Uterus (tissue), 2 donors: ENCODE results near the gene ABAT.

Source experiments
- POLR2A ChIP-seq, 2 donors: fragments of 450-650 bp; IDR thresholded peaks; one replicate each; pipeline ENCODE4 v1.6.1; 2016; ENCODE audit warnings: antibody characterized with exemption in 2 of 2, mild to moderate bottlenecking in 1 of 2, moderate library complexity in 1 of 2
- TF ChIP-seq, protein P1 (sequence below), 4 experiments: fragments of 200-600 bp in 2 of 4; fragments of 450-650 bp in 2 of 4; sonication (generic) in 2 of 4; IDR thresholded peaks; one replicate each; pipeline ENCODE4 v1.5.1; 2016 to 2019; ENCODE audit warnings: antibody characterized with exemption in 4 of 4, mild to moderate bottlenecking in 2 of 4, moderate library complexity in 1 of 4

DNA sequence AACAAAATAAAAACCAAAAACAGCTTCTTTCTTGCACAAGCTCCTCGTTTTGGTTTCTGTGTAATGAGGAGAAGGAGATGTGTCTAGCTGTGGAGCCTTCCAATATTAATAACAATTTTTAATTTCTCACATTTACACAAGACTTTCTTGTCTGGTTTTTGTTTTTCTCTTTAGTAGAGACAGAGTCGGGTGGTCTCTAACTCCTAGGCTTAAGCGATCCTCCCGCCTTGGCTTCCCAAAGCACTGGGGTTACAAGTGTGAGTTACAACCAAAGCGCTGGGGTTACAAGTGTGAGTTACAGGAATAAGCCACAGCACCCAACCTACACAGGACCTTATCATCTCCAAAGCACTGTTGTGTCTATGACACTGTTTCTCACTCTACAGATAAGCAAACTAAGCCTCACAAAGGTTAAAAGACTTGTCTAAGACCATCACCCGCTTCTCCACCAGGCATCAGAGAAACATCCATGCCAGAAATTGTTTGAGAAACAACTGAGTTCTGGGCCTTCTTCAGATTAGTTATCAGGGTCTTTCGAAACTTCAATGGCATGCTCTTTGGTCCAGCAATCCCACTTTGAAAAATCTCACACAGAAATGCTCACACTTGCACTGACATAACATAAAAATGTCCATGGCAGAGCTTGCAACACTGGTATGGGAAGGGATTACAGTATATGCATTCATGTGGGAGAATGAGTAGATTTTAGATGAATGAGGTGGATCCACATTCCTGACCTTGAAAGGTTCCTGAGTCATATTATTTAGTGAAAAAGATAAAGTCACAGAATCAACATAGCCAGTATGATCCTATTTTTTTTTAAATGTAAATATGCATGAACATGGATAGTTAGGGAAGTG is 3.9 kb downstream of the ABAT start:
- TF ChIP-seq, protein P1, sequence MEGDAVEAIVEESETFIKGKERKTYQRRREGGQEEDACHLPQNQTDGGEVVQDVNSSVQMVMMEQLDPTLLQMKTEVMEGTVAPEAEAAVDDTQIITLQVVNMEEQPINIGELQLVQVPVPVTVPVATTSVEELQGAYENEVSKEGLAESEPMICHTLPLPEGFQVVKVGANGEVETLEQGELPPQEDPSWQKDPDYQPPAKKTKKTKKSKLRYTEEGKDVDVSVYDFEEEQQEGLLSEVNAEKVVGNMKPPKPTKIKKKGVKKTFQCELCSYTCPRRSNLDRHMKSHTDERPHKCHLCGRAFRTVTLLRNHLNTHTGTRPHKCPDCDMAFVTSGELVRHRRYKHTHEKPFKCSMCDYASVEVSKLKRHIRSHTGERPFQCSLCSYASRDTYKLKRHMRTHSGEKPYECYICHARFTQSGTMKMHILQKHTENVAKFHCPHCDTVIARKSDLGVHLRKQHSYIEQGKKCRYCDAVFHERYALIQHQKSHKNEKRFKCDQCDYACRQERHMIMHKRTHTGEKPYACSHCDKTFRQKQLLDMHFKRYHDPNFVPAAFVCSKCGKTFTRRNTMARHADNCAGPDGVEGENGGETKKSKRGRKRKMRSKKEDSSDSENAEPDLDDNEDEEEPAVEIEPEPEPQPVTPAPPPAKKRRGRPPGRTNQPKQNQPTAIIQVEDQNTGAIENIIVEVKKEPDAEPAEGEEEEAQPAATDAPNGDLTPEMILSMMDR (IDR thresholded peaks at IDR 0.05): no peak
- no peak for TF ChIP-seq POLR2A (IDR thresholded peaks at IDR 0.05)
